ENCODE measurements around the gene TNKS1BP1.

The TNKS1BP1 gene

GRCh38 chr11:57331720-57332119 lies 7.0 kb upstream of the TNKS1BP1 start:
- no peak for DNase-seq

DNA sequence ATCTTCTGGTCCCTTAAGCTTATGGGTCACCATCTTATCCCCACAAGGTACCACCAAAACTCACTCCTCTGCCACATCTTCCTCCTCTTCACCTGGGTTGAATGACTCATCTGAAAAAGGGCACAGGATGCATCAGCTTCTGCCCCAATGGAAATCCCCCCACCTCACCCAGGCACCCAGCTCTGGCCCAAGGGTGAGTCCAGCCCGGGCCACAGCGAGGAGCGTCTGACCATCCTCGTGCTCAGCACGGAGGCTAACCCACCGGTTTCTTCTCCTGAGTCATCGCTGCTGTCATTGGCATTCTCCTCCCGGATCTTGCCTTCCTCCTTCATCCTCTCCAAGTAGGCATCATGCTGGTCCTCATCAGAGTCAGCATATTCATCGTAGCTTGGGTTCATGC lies 5.3 kb upstream of the TNKS1BP1 start:
- DNase-seq: no peak

DNA sequence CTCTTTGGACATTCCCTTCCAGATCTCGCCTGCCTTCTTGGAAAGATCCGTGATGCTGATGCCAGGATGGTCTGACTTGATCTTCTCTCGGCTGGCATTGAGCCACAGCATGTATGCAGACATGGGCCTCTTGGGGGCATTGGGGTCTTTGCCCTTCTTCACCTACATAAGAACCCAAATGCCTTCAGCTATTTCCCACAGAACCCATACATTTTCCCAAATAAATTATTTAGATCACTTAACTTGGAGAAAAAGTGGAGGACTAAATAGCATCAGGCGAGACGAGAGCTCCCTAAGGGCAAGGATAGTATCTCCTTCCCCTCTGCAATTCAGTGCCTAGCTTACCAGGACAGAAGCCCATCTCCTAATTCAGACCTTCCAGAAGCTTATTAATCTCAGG lies 3.0 kb upstream of the TNKS1BP1 start:
- no peak for DNase-seq

GRCh38 chr11:57325735-57326048 lies 940 bp upstream of the TNKS1BP1 start:
- DNase-seq: no peak

DNA sequence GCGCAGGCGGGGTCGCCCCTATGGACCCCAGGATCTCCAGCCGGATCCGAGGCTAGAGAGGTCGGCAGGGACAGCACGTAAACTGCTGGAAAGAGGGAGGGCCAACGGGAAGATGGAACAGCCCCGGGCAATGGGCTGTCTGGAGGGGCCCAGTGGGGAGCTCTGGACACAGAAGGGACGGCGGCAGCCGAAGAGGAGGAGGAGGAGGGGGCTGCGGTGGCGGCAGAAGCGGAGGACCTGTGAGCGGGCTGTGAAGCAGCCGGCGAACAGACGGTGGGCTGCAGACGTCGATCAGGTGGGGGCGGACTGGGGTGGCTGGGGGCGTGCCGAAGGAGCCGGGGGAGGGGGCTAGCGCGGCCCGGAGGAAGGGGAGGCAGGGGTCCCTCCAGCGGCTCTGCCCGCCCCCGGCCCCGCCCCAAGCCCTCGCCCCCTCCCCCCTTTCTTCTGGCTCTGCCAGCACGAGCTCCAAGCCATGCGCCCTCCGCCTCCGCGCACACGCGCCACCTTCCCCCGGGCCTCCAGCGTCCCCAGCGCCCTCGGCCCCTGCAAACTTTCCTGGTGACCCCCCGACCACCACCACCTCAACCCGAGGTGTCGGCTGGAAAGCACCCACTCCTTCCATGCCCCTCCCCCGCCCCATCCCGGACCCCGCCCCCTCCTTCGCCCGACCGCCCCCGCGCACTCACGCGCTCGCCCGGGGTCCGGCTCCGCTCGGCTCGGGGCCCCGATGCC lies 432 bp downstream of the TNKS1BP1 start:
- peak; percentile 41 for DNase-seq

DNA sequence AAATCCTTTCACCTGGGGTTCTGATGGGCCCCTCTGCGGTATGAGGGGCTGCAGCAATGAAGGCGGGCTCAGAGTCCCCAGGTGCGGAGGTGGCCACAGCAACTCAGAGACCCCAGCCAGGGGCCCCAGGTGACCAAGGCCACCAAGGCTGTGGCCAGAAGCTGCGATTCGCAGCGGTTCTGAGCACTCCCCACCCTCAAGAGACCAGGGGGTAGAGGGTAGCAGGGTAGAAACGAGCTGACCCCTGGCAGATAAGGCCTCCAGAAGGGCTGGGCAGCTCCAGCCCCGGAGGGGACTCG lies 948 bp downstream of the TNKS1BP1 start:
- DNase-seq: no peak

- no peak for DNase-seq
Observed at GRCh38 chr11:57323167-57323854, 1.4 kb downstream of the TNKS1BP1 start.

DNA sequence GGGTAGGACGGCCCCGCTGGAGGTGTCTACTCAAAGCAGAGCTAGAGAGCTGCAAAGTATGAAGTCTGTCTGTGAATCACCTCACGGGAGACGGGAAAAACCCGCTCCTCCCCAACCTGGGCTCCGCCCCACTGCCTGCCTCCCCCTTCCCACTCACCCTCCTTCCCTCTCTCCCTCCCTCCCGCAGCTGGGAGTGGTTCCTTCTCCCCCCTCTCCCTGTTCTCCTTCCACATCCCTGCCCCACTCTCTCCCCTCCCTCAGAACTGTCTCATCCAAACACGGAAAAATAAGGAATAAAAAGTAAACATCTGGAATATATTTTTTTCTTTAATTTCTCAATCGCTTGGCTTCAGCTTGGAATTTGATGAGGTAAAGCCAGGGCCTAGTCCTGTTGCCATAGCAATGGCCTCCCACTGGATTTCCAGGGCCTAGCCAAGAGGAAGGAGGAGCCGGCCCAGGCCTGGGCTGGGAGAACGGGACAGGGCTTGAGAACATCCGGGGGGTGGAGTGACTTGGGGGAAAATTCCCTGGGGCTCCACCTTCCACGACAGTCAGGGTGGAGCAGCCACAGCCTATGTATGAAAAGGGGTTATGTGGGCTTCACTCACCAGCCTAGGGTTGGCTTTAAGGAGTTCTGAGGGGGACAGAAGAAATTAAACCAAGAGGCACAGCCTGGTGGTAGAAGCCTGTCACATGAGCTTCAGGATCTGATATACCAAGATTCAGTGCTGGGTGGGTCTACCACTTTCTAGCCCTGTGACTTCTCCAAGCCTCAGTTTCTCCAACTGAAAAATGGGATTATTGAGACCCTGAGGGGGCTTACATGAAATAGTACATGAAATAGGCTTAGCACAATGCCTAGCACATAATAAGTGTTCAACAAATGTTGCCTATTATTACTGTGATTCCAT lies 2.2 kb downstream of the TNKS1BP1 start:
- DNase-seq: peak; percentile 37

GRCh38 chr11:57321388-57322255 lies 3.1 kb downstream of the TNKS1BP1 start:
- no peak for DNase-seq

DNA sequence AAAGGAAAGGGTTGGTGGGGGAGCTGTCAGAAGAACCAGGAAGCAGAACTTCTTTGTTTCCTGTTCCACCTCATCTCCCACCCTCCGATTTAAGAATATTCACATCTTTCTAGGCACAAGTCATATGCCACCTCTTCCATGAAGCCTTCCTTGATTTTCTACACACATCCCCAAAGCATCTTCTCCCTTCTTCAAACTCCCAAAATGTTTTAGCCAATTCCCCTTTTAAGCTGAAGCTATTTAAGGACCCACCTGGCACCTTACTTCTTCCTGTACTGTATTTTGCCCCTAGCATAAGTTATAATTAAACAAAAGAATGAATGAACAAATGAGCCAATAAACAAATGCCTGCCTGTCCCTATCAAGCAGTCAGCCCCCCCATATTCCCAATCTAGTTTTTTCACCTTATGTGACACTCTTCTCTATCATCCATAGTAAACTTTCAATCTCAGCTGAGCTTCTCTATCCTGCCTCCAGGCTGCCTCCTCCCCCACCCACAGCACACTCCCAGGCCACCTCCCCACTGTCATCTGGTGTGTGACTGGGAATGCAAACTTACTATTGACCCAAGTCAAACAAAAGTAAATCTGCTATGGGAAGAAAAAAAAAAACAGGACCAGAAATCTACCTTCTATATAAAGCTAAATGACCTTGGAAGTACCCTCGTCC lies 3.9 kb downstream of the TNKS1BP1 start:
- DNase-seq: no peak

GRCh38 chr11:57320067-57320718 lies 4.6 kb downstream of the TNKS1BP1 start:
- no peak for DNase-seq

DNA sequence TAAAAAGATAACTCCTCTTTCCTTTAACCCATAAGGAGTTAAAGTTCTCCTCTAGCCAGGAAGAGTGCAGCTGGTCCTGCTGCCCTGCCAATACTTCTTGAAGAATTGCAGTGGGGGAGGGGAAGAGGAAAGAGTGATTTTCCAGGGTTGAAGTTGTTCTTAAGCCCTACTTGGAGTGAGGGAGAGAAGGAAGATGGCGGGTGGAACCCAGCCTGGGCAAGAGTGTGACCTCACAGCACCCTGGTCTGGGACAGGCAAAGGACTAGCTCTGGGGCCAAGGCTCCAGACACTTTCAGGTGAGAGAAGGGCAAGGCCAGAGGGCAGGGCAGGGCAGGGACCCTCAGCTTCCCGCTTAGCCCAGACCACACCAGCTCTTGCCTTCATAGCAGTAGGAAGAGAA lies 6.6 kb downstream of the TNKS1BP1 start:
- no peak for DNase-seq

DNA sequence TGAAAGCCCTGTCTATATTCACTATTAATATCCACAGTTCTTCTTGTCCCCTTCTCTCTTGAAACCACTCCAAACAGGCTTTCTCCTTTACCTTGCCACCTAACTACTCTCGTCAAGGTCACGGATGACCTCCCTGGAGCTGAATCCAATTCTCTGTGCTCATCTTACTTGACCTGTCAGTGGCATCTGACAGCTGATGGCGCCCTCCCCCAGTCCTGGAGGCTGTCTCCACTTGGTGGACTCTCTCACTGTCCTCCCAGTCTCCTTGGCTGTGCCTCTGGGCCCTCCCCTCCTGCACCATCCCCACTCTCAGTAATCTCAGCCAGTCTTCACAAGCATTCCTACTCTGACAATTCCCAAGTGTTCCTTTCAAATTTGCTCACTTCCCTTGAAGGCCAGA lies 8.7 kb downstream of the TNKS1BP1 start:
- no peak for DNase-seq

DNA sequence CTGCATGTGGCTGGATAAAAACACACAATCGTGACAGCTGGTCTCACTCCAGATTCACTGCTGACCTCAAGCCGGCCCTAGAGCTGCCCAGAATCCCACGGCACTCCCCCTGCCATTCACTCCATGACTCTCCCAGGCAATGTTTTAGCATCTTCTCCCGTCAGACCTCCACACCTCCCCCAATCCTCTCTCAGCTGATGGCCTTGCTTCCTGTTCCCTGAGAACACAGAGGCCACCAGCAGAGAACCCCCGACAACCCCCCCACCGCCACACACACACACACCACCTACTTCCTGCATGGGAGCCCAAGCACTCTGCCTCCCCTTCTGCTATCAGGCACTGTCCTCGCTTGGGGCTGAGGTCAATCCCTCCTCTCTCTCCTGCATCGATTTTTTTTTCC lies 9.3 kb downstream of the TNKS1BP1 start:
- DNase-seq: no peak

DNA sequence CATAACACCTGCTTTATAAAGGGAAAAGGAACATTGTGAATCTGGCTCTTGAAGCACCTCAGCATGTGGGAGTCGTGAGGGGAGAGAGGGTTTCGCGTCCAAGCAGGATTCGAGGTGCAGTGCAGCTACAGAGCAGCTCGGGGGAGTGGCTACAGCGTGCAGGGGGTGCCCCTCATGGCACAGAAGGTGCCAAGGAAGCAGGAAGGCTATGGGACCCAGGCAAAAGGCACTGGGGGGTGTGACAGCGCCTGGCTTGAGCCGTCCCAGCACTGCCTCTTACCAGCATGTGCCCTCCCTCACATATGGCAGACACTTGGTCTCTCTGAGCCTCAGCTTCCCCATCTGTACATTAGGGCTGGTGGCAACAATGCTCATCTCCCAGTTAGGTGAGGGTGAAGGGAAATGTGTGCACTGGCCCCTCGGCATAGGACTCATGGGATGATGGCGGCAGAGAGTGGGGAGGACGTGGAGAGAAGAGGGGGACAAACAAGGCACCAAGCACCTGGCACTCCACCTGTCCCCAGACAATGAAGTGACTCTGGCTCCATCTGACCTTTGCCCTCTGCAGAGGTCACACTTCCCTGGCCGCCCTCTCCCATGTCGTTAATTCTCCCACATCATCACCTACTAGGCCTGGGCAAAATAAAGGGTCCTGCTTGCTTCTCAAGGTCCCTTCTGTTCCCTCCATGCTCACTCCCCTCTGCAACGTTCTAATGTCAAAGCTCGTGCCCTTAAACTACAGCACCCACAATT lies 10.4 kb downstream of the TNKS1BP1 start:
- DNase-seq: no peak

DNA sequence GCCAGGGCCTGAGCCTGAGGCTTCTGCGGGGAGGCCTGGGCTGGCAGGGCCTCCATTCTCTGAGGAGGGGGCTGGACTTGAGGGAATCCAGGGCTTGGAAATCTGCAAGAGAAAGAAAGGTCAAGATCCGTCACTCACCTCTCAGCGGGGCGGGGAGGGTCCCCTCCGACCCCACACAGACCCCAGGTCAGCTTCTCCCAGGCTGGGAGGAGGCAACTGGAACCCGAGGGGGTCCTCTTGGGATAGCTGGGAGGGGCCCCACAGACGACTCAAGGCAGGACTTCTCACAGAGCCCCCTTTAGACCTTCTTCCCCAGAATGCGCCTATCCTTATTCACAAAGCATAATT lies 11.0 kb downstream of the TNKS1BP1 start:
- DNase-seq: no peak

- DNase-seq: no peak
Observed at GRCh38 chr11:57313071-57313787, 11.5 kb downstream of the TNKS1BP1 start.

GRCh38 chr11:57312511-57313021 lies 12.2 kb downstream of the TNKS1BP1 start:
- DNase-seq: no peak

DNA sequence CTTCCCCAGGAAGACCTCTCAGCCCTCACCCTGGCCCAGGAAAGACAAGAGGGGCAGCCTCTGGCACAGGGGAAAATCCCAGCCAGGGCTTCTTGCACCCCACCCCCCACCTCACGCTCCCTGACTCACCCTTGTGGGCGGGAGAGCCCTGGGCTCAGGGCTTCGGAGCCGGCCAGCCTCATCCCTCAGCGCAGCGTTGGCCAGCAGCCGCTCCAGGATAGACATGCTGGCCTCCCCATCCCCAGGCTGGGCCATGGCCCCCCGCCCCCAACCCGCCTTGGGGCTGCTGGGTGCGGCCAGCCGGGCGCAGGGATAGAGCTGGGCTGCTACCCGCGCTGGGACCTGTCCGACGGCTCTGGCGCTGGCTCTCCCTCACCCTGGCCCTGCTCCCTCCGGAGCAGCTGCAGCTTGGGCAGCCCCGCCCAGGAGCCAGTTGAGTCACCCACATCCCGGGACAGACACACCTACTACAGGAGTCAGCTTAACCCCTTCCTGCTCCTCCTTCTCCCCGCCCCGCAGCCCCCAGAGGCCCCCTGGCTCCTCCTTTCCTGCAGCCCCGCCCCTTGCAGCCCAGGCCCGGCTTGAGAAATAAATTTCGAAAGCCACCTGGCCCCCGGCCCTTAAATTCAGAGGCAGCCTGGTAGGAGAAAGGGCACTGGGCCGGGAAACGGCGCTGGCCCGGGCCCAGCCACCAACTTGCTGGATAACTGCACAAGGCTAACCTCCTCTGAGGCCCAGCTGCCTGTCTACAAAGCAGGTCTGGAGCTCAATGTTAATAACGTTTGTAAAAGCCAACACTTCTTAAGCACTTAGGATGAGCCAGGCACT lies 13.4 kb downstream of the TNKS1BP1 start:
- peak; percentile 81 for DNase-seq
